Upper lobe of left lung (tissue), 6 donors: Measurements from ENCODE around the gene DSP. TPM values are rescaled to one million over a fixed set of nuclear protein-coding genes. Genes with fewer than 3 reads are reported as not detected.

ENCODE experiments used
- ATAC-seq, 2 donors: fragments of 200-7000 bp; cut with Tn5 transposase; one replicate each; pipeline ENCODE4 v1.9.1; 2022; ENCODE audit warnings: mild to moderate bottlenecking in 2 of 2, moderate library complexity in 2 of 2; ENCODE audit not compliant: low FRiP score in 2 of 2
- DNase-seq, 2 donors: peaks; one replicate each; pipeline ENCODE4 v3.0.0-alpha.2; 2019 to 2020
- H3K27ac ChIP-seq, 4 donors: fragments of 200-600 bp; sonication (generic); one replicate each; pipeline ENCODE4 v1.5.1; 2016 to 2019
- H3K27me3 ChIP-seq, 4 donors: fragments of 200-600 bp; sonication (generic); one replicate each; pipeline ENCODE4 v1.5.1; 2017 to 2019
- H3K36me3 ChIP-seq, 4 donors: fragments of 200-600 bp; sonication (generic); one replicate each; pipeline ENCODE4 v1.5.1; 2016 to 2019
- H3K4me1 ChIP-seq, 4 donors: fragments of 200-600 bp; sonication (generic); one replicate each; pipeline ENCODE4 v1.5.1; 2018 to 2019
- H3K4me3 ChIP-seq, 4 donors: fragments of 200-600 bp; sonication (generic); one replicate each; pipeline ENCODE4 v1.5.1; 2017 to 2019; ENCODE audit warnings: mild to moderate bottlenecking in 2 of 4, moderate library complexity in 1 of 4
- H3K9me3 ChIP-seq, 4 donors: fragments of 200-600 bp; sonication (generic); one replicate each; pipeline ENCODE4 v1.5.1; 2018 to 2019
- CTCF ChIP-seq, 6 experiments: fragments of 450-650 bp in 4 of 6; fragments of 200-600 bp in 2 of 6; sonication (generic) in 2 of 6; IDR thresholded peaks; one replicate each; pipeline ENCODE4 v1.5.1; 2016 to 2019; ENCODE audit warnings: antibody characterized with exemption in 6 of 6
- EP300 ChIP-seq, 4 donors: sonication (generic); formaldehyde crosslinking; IDR thresholded peaks; one replicate each; pipeline ENCODE4 v1.5.1; 2017; ENCODE audit warnings: antibody characterized with exemption in 4 of 4, control low read depth in 2 of 4
- POLR2A ChIP-seq, 4 donors: fragments of 450-650 bp; IDR thresholded peaks; one replicate each; pipeline ENCODE4 v1.5.1; 2016 to 2017; ENCODE audit warnings: antibody characterized with exemption in 4 of 4, mild to moderate bottlenecking in 2 of 4
- POLR2AphosphoS5 ChIP-seq, 2 donors: sonication (generic); formaldehyde crosslinking; IDR thresholded peaks; one replicate each; pipeline ENCODE4 v1.5.1; 2017; ENCODE audit warnings: antibody characterized with exemption in 2 of 2
- WGBS, 2 donors: methylation state at CpG; one replicate each; pipeline ENCODE4 v1.1.5; 2017 to 2018; 5-methylcytosine and 5-hydroxymethylcytosine counted together
- total RNA-seq, 6 donors: library from RNA; depleted of rRNA in 4 of 6; stranded (reverse); fragments of >200 nt in 4 of 6; gene quantifications; one replicate each; pipeline versions ENCODE4 v1.1.0 to v1.2.1, GENCODE V29; 2016 to 2021
- donor health status: DM: no; HTN: no; CAD: no; lungs with moderate emphysema.
- donor health status: DM: no; HTN: yes; CAD: no; lungs with severe emphysema.

DSP gene
- total RNA-seq, 6 donors from 2014 or later: 6.3 to 88.2 (median 29.0) TPM

- ATAC-seq (no peak), DNase-seq (no peak)
- no peaks in the 10 kb centered on the region for H3K36me3 ChIP-seq
- H3K27ac ChIP-seq: no peak overlapping the region
- no peaks in the 10 kb centered on the region for H3K9me3 ChIP-seq
- WGBS, 2 donors: 60 to 62% methylated on average over 8 of the region's 8 CpGs
- H3K27me3 ChIP-seq: no peaks in the 10 kb centered on the region
- peaks cover 0 to 4% (median 0%) of the 10 kb centered on the region in 4 donors for H3K4me1 ChIP-seq
- no peak overlapping the region for H3K4me3 ChIP-seq
- TF ChIP-seq CTCF (IDR thresholded peaks at IDR 0.05) (no peak), POLR2AphosphoS5 (IDR thresholded peaks at IDR 0.05) (no peak), EP300 (IDR thresholded peaks at IDR 0.05) (no peak), POLR2A (IDR thresholded peaks at IDR 0.05) (no peak)
Observed at GRCh38 chr6:7532821-7533220, 8.7 kb upstream of the DSP start.

- H3K27me3 ChIP-seq: no peaks in the 10 kb centered on the region
- TF ChIP-seq POLR2AphosphoS5 (IDR thresholded peaks at IDR 0.05) (no peak), EP300 (IDR thresholded peaks at IDR 0.05) (no peak), POLR2A (IDR thresholded peaks at IDR 0.05) (no peak), CTCF (IDR thresholded peaks at IDR 0.05) (no peak)
- WGBS, 2 donors: 95 to 98% methylated on average over 5 of the region's 5 CpGs
- H3K27ac ChIP-seq: no peak overlapping the region
- no peaks in the 10 kb centered on the region for H3K9me3 ChIP-seq
- no peak overlapping the region for H3K4me3 ChIP-seq
- DNase-seq (no peak), ATAC-seq (no peak)
- H3K4me1 ChIP-seq: peaks cover 0 to 4% (median 0%) of the 10 kb centered on the region in 4 donors
- no peaks in the 10 kb centered on the region for H3K36me3 ChIP-seq
Observed at GRCh38 chr6:7534192-7534591, 7.3 kb upstream of the DSP start.

GRCh38 chr6:7535498-7535897 lies 6.0 kb upstream of the DSP start:
- ATAC-seq (no peak), DNase-seq (no peak)
- 90 to 92% methylated on average over 5 of the region's 5 CpGs for WGBS, 2 donors
- Histone ChIP-seq H3K4me3 (no peak overlapping the region), H3K4me1 (peaks cover 0 to 4% (median under 1%) of the 10 kb centered on the region in 4 donors), H3K36me3 (no peaks in the 10 kb centered on the region), H3K27ac (no peak overlapping the region), H3K9me3 (no peaks in the 10 kb centered on the region), H3K27me3 (peaks cover 0 to 5% (median 2%) of the 10 kb centered on the region in 4 donors)
- TF ChIP-seq CTCF (IDR thresholded peaks at IDR 0.05) (no peak), POLR2A (IDR thresholded peaks at IDR 0.05) (no peak), POLR2AphosphoS5 (IDR thresholded peaks at IDR 0.05) (no peak), EP300 (IDR thresholded peaks at IDR 0.05) (no peak)

- H3K27ac ChIP-seq: no peak overlapping the region
Observed at GRCh38 chr6:7537565-7538174, 3.8 kb upstream of the DSP start.

More at GRCh38 chr6:7537565-7538174, 3.8 kb upstream of the DSP start:
- H3K36me3 ChIP-seq: no peaks in the 10 kb centered on the region
- H3K9me3 ChIP-seq: no peaks in the 10 kb centered on the region
- 65 to 66% methylated on average over 4 of the region's 4 CpGs for WGBS, 2 donors
- no peak overlapping the region for H3K4me3 ChIP-seq
- peaks cover 4 to 22% (median 20%) of the 10 kb centered on the region in 4 donors for H3K4me1 ChIP-seq
- no peak for TF ChIP-seq POLR2A (IDR thresholded peaks at IDR 0.05)
- no peak for TF ChIP-seq POLR2AphosphoS5 (IDR thresholded peaks at IDR 0.05)
- TF ChIP-seq EP300 (IDR thresholded peaks at IDR 0.05): no peak
- TF ChIP-seq CTCF (IDR thresholded peaks at IDR 0.05): no peak
- H3K27me3 ChIP-seq: peaks cover 0 to 24% (median 8%) of the 10 kb centered on the region in 4 donors
- DNase-seq: no peak
- no peak for ATAC-seq
